Ascending aorta (tissue), 2 donors: ENCODE data around the gene WDR37. TPM values are rescaled to one million over a fixed set of nuclear protein-coding genes. Genes with fewer than 3 reads are reported as not detected.

Experiments
- DNase-seq, 2 donors: peaks; one replicate each; pipeline ENCODE4 v3.0.0-alpha.2; 2019; ENCODE audit warnings: low spot score in 2 of 2
- H3K27ac ChIP-seq, 2 donors: fragments of 200-600 bp; sonication (generic); one replicate each; pipeline ENCODE4 v1.5.1; 2016 to 2017; ENCODE audit warnings: mild to moderate bottlenecking in 1 of 2
- H3K27me3 ChIP-seq: fragments of 200-600 bp; sonication (generic); one replicate; pipeline ENCODE4 v1.5.1; 2017
- H3K36me3 ChIP-seq, 2 donors: fragments of 200-600 bp; sonication (generic); one replicate each; pipeline ENCODE4 v1.5.1; 2016
- H3K4me1 ChIP-seq, 2 donors: fragments of 200-600 bp; sonication (generic); one replicate each; pipeline ENCODE4 v1.5.1; 2016 to 2017; ENCODE audit warnings: mild to moderate bottlenecking in 1 of 2
- H3K4me3 ChIP-seq, 2 donors: fragments of 200-600 bp; sonication (generic); one replicate each; pipeline ENCODE4 v1.5.1; 2016 to 2017; ENCODE audit warnings: mild to moderate bottlenecking in 1 of 2
- H3K9me3 ChIP-seq, 2 donors: fragments of 200-600 bp; sonication (generic); one replicate each; pipeline ENCODE4 v1.5.1; 2016
- CTCF ChIP-seq, 3 experiments: fragments of 200-600 bp in 2 of 3; fragments of 450-650 bp in 1 of 3; sonication (generic) in 2 of 3; IDR thresholded peaks; one replicate each; pipeline ENCODE4 v1.5.1; 2016 to 2019; ENCODE audit warnings: antibody characterized with exemption in 3 of 3, mild to moderate bottlenecking in 1 of 3, moderate library complexity in 1 of 3
- intact Hi-C: fragments of 100-400 bp; cut with DNase I; formaldehyde crosslinking; loops from one replicate; pipeline ENCODE4 v1.15.1; 2023
- total RNA-seq: library from RNA; depleted of rRNA; stranded (reverse); fragments of >200 nt; gene quantifications from one replicate; pipeline ENCODE4 v1.1.0, GENCODE V29; 2016

WDR37 gene
- total RNA-seq, 1 donor from 2014 or later = 4.4 TPM

- intact Hi-C loops = no loop called here
- no peak overlapping the region for H3K27ac ChIP-seq
- peaks cover 74 to 90% of the 10 kb centered on the region in 2 donors for H3K36me3 ChIP-seq
- H3K9me3 ChIP-seq = no peaks in the 10 kb centered on the region
- H3K4me3 ChIP-seq = no peak overlapping the region
- no peaks in the 10 kb centered on the region for H3K27me3 ChIP-seq
- DNase-seq = no peak
- TF ChIP-seq CTCF (IDR thresholded peaks at IDR 0.05) = no peak
- H3K4me1 ChIP-seq = no peaks in the 10 kb centered on the region
Observed at GRCh38 chr10:1086787-1087186, 30.6 kb downstream of the WDR37 start.

- DNase-seq = no peak
- no peak for TF ChIP-seq CTCF (IDR thresholded peaks at IDR 0.05)
- Histone ChIP-seq H3K27me3 (no peaks in the 10 kb centered on the region), H3K4me3 (no peak overlapping the region), H3K4me1 (no peaks in the 10 kb centered on the region), H3K36me3 (peaks cover 71 to 82% of the 10 kb centered on the region in 2 donors), H3K27ac (no peak overlapping the region), H3K9me3 (no peaks in the 10 kb centered on the region)
- intact Hi-C loops = no loop called here
Observed at GRCh38 chr10:1089017-1089689, 33.0 kb downstream of the WDR37 start.

- TF ChIP-seq CTCF (IDR thresholded peaks at IDR 0.05) = no peak
- no peak overlapping the region for H3K27ac ChIP-seq
- no peak for DNase-seq
- H3K4me3 ChIP-seq = no peak overlapping the region
- H3K27me3 ChIP-seq = no peaks in the 10 kb centered on the region
- intact Hi-C loops = no loop called here
- H3K36me3 ChIP-seq = peaks cover 63 to 80% of the 10 kb centered on the region in 2 donors
- H3K9me3 ChIP-seq = no peaks in the 10 kb centered on the region
- H3K4me1 ChIP-seq = no peaks in the 10 kb centered on the region
Observed at GRCh38 chr10:1090696-1091095, 34.5 kb downstream of the WDR37 start.

GRCh38 chr10:1093696-1094095 lies 37.5 kb downstream of the WDR37 start:
- no peak for DNase-seq
- Histone ChIP-seq H3K36me3 (peaks cover 60 to 74% of the 10 kb centered on the region in 2 donors), H3K27ac (no peak overlapping the region), H3K4me1 (no peaks in the 10 kb centered on the region), H3K9me3 (no peaks in the 10 kb centered on the region), H3K27me3 (no peaks in the 10 kb centered on the region), H3K4me3 (no peak overlapping the region)
- intact Hi-C loops = no loop called here
- no peak for TF ChIP-seq CTCF (IDR thresholded peaks at IDR 0.05)

GRCh38 chr10:1094112-1095057 lies 38.2 kb downstream of the WDR37 start:
- H3K4me3 ChIP-seq = no peak overlapping the region
- H3K4me1 ChIP-seq = no peaks in the 10 kb centered on the region
- no peak for DNase-seq
- no peak overlapping the region for H3K27ac ChIP-seq
- H3K36me3 ChIP-seq = peaks cover 59 to 73% of the 10 kb centered on the region in 2 donors
- H3K27me3 ChIP-seq = no peaks in the 10 kb centered on the region
- no peak for TF ChIP-seq CTCF (IDR thresholded peaks at IDR 0.05)
- H3K9me3 ChIP-seq = no peaks in the 10 kb centered on the region
- intact Hi-C loops = no loop called here
